HG03025 (cell line): ENCODE measurements around the gene COA8.
A peak's percentile ranks its signal among the peaks of the same experiment; 100 is the strongest.
"Not testable (repeated sequence)": the region's sequence is repeated elsewhere in the genome, so short reads cannot be mapped to it uniquely, and the experiment has no call there.

Experiments used
- ATAC-seq: cut with Tn5 transposase; IDR thresholded peaks from one replicate; pipeline ENCODE4 v1.9.1; 2021; ENCODE audit warnings: mild to moderate bottlenecking, moderate library complexity; ENCODE audit not compliant: unreplicated experiment, low FRiP score

COA8 gene

DNA sequence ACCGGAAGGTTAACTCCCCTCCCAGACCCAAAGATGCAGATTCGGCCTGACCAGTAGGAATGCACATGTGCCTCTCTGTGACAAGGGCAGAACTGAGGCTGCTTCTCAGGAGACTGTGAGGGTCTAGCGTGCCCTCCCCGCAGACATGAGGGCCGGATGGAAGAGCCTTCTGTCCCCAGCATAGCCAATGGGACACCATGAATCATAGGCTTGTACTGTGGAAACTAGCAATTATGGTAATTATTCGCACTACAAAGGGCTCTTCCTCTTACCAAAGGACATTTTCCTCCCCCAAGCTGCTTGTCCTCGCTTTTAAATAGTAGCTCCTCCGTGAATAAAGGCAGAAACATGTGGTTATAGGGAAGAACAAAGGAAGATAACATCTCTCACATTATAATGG lies 6.2 kb downstream of the COA8 start:
- no peak for ATAC-seq

DNA sequence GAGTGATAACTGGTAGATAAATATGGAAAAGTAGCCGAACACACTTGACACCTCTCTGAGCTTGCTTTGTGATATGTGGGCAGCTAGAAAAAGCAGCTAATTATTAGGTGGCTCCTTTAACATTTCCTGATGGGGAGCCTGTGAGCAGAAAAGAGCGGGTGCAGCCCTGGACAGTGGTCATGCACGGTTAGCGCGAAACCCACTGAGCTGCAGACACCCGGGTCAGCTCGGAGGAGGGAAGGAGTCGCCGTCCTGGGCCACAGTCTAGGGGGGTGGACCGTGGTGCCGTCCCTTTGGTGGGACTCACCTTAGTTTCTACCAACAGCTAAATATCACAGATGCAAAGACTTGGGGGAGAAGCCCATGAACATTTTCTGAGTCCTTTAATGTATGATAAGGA lies 6.6 kb downstream of the COA8 start:
- ATAC-seq: no peak

GRCh38 chr14:103574104-103574503 lies 11.3 kb downstream of the COA8 start:
- no peak for ATAC-seq

DNA sequence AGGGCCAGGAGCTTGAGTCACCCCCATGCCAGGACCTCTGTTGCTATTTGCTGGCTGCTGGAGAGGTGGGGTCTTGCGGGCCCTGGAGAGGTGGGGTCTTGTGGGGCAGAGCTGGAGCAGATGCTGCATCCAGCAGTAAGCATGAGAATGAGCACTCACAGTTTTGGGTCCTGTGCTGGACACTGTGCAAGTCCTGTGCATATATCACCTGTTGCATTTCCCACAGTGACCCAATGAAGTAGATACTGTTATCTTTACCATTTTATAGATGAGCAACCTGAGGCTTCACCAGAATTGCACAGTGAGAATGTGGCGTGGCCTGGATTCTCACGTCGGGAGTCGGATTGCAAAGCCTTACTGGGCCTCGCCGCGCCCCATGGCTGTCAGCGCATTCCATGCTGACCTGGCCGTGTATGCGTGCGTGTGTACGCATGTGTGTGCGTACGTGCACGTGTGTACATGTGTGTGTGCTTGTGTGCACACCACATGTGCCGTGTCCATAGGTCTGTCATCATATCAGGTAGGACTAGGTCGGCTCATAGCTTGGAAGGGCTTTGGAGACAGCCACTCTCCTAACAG lies 12.0 kb downstream of the COA8 start:
- ATAC-seq: no peak

- no peak for ATAC-seq
Measured at GRCh38 chr14:103576371-103577024, 13.7 kb downstream of the COA8 start.

- no peak for ATAC-seq
Measured at GRCh38 chr14:103578401-103579075, 15.8 kb downstream of the COA8 start.

DNA sequence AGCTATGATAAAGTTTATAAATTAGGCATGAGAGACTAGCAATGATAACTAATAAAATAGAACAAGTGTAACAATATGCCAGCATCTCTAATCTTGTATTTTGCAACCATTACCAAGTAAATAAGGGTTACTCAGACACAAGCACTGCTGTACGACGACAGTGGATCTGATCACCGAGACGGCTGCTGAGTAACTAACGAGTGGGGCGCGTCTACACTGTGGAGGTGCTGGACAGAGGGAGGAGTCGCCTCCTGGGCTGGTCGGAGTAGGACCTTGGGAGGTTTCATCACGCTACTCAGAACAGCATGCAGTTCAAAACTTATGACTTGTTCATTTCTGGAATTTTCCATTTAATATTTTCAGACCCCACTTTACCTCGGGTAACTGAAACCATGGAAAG lies 18.4 kb downstream of the COA8 start:
- no peak for ATAC-seq

- no peak for ATAC-seq
Measured at GRCh38 chr14:103581954-103582703, 19.4 kb downstream of the COA8 start.

DNA sequence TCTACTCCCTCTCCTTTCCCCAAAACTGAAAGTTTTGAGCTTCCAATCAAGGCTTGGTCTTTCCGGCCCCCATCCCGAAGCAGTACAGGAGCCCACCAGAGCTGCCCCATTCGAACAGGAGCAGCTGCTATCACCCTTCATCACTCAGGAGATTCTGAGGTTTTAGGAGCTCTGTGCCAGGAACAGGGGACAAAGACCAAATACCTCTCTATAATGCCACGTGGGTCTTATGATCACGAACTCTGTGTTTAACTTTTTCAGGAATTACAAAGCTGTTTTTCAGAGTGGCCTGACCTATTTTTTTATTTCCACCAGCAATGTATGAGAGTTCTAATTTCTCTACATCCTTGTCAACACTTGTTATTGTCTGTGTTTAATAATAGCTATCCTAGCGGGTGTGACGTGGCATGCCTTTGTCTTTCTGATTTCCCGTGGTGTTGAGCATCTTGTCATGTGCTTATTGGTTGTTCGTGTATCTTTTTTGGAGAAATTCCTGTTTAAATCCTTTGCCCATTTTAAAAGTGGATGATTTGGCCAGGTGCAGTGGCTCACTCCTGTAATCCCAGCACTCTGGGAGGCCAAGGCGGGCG lies 21.7 kb downstream of the COA8 start:
- no peak for ATAC-seq

DNA sequence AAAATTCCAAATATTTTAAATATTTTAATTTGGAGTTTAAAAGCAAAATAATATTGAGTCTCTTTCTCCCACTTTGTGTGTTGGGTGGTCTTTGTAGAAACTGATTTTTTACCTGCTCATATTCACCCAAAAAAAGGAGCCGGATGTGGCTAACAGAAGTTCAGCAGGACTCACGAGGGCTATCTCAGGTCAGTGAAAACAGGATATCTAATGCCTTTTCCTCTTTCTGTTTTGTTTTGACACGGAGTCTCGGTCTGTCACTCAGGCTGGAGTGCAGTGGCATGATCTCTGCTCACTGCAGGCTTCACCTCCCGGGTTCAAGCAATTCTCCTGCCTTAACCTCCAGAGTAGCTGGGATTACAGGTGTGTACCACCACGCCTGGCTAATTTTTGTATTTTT lies 30.8 kb downstream of the COA8 start:
- peak; percentile 71 for ATAC-seq

GRCh38 chr14:103594265-103594664 lies 31.5 kb downstream of the COA8 start:
- ATAC-seq: no peak

DNA sequence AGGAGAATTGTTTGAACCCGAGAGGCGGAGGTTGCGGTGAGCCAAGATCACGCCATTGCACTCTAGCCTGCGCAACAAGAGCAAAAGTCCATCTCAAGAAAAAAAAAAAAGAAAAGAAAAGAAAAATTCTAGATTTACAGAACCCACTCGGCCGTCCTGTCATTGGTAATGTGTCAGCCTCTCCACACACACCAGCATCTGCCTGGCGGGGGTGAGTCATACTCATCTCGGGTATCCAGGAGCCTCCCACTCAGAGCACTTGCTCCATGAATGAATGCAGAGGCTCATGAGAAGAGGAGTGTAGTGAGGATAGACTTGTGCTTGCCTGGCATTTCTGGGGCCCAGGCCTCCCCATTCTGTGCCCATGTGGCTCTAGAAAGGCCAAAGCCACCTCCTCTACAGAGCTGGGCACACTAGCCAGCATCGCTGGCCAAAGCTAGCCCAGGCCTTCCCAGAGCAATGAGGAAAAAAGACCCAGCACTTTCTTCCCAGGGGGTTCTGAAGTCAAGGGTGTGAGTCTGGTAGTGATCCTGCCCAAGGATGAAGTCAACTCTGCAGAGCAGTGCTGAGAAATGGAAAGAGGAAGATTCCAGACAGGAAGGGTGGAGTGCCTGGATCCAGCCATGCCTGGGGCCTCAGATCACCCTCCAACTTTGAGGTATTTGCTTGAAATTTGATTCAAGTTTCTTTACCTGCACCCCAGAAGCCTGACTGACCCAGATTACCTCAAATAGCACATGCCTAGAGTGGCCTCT lies 35.0 kb downstream of the COA8 start:
- ATAC-seq: no peak

- ATAC-seq: no peak
Measured at GRCh38 chr14:103600503-103600902, 37.7 kb downstream of the COA8 start.

- no peak for ATAC-seq
Measured at GRCh38 chr14:103604620-103605019, 41.9 kb downstream of the COA8 start.

- peak; percentile 61 for ATAC-seq
Measured at GRCh38 chr14:103606963-103607668, 44.4 kb downstream of the COA8 start.

DNA sequence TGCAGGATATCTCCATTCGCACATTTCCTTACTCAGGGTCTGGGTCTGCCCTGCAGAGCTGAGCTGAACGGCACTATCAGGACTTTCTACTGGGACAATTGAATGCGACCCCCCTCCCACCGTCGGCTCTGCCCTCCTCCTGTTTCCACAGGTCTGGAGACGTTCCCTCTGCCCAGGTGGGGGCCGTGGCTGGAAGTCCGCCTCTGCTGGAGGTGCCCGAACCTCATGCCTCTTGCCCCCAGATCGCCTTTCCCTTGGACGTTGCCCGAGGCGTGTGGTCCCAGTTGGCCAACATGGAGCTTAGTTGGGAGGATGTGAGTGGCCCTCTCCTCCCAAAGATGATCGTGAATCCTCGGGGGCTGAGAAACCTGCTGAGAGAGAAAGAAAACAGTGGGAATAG lies 45.1 kb downstream of the COA8 start:
- ATAC-seq: no peak

GRCh38 chr14:103609081-103609480 lies 46.3 kb downstream of the COA8 start:
- ATAC-seq: not testable (repeated sequence)

DNA sequence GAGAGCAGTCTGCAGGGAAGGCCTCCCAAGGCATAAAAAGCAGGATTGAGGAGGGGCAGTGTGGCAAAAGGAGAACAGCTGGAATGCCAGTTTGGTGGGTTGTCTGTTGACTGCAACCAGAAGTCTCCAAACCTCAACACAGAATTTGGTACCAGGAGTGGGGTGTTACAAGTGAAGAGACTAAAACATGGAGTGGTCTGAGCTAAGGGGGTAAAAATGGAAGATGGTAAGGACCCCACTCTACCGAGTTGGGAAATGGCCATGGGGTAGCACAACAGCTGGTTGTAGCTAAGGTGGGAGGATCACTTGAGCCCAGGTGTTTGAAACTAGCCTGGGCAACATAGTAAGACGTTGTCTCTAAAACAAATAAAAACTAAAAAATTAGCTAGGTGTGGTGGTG lies 48.5 kb downstream of the COA8 start:
- ATAC-seq: no peak

GRCh38 chr14:103613517-103613916 lies 50.8 kb downstream of the COA8 start:
- ATAC-seq: no peak
